Suprapubic skin (tissue), 4 donors: Measurements from ENCODE around the gene ODF2. TPM values are rescaled to one million over a fixed set of nuclear protein-coding genes. Genes with fewer than 3 reads are reported as not detected.
"Not testable (repeated sequence)": the region's sequence is repeated elsewhere in the genome, so short reads cannot be mapped to it uniquely, and the experiment has no call there.

Experiments used
- DNase-seq, 2 donors: peaks; one replicate each; pipeline ENCODE4 v3.0.0-alpha.2; 2019; ENCODE audit warnings: low spot score in 2 of 2
- H3K27ac ChIP-seq: fragments of 200-600 bp; sonication (generic); one replicate; pipeline ENCODE4 v1.5.1; 2019
- H3K27me3 ChIP-seq: fragments of 200-600 bp; sonication (generic); one replicate; pipeline ENCODE4 v1.5.1; 2019
- H3K36me3 ChIP-seq: fragments of 200-600 bp; sonication (generic); one replicate; pipeline ENCODE4 v1.5.1; 2019
- H3K4me1 ChIP-seq: fragments of 200-600 bp; sonication (generic); one replicate; pipeline ENCODE4 v1.5.1; 2019
- H3K4me3 ChIP-seq: fragments of 200-600 bp; sonication (generic); one replicate; pipeline ENCODE4 v1.5.1; 2019; ENCODE audit warnings: mild to moderate bottlenecking
- H3K9me3 ChIP-seq: fragments of 200-600 bp; sonication (generic); one replicate; pipeline ENCODE4 v1.5.1; 2019
- CTCF ChIP-seq, 2 donors: fragments of 200-600 bp in 1 of 2; fragments of 450-650 bp in 1 of 2; sonication (generic) in 1 of 2; IDR thresholded peaks; one replicate each; pipeline ENCODE4 v1.5.1; 2016 to 2019; ENCODE audit warnings: antibody characterized with exemption in 2 of 2, mild to moderate bottlenecking in 1 of 2, moderate library complexity in 1 of 2
- EP300 ChIP-seq: sonication (generic); formaldehyde crosslinking; IDR thresholded peaks from one replicate; pipeline ENCODE4 v1.6.1; 2017; ENCODE audit warnings: antibody characterized with exemption
- POLR2A ChIP-seq, 2 donors: fragments of 450-650 bp; IDR thresholded peaks; one replicate each; pipeline ENCODE4 v1.6.1; 2017; ENCODE audit warnings: antibody characterized with exemption in 2 of 2, mild to moderate bottlenecking in 2 of 2, moderate library complexity in 2 of 2
- POLR2AphosphoS5 ChIP-seq, 3 donors: sonication (generic); formaldehyde crosslinking; IDR thresholded peaks; one replicate each; pipeline ENCODE4 v1.6.1; 2017; ENCODE audit warnings: antibody characterized with exemption in 3 of 3
- WGBS: methylation state at CpG from one replicate; pipeline ENCODE4 v1.1.5; 2018; 5-methylcytosine and 5-hydroxymethylcytosine counted together
- total RNA-seq, 4 donors: library from RNA; depleted of rRNA; stranded (reverse); fragments of >200 nt; gene quantifications; one replicate each; pipeline ENCODE4 v1.1.0, GENCODE V29; 2016

ODF2 gene
- total RNA-seq, 4 donors from 2014 or later: 20.8 to 28.2 (median 24.7) TPM

- TF ChIP-seq POLR2AphosphoS5 (IDR thresholded peaks at IDR 0.05): no peak
- TF ChIP-seq CTCF (IDR thresholded peaks at IDR 0.05): no peak
- no peak for TF ChIP-seq POLR2A (IDR thresholded peaks at IDR 0.05)
- TF ChIP-seq EP300: no peak
- 52% methylated on average over 10 of the region's 11 CpGs for WGBS
- Histone ChIP-seq H3K36me3 (no peaks in the 10 kb centered on the region), H3K4me1 (no peaks in the 10 kb centered on the region), H3K4me3 (no peak overlapping the region), H3K9me3 (no peaks in the 10 kb centered on the region), H3K27ac (no peak overlapping the region), H3K27me3 (peaks cover 11% of the 10 kb centered on the region)
- DNase-seq: no peak
Measured at GRCh38 chr9:128411364-128412119, 44.3 kb upstream of the ODF2 start.

- peaks cover 11% of the 10 kb centered on the region for H3K27me3 ChIP-seq
- no peaks in the 10 kb centered on the region for H3K9me3 ChIP-seq
- no peak overlapping the region for H3K4me3 ChIP-seq
- H3K27ac ChIP-seq: no peak overlapping the region
- peak in 1 of 2 donors; percentile 54 for TF ChIP-seq CTCF (IDR thresholded peaks at IDR 0.05)
- TF ChIP-seq EP300: no peak
- H3K36me3 ChIP-seq: no peaks in the 10 kb centered on the region
- no peak for DNase-seq
- WGBS: 11% methylated on average over 12 of the region's 13 CpGs
- H3K4me1 ChIP-seq: no peaks in the 10 kb centered on the region
Measured at GRCh38 chr9:128412120-128412790, 43.6 kb upstream of the ODF2 start.

- H3K4me3 ChIP-seq, DNase-seq, H3K27ac ChIP-seq, H3K4me1 ChIP-seq, H3K36me3 ChIP-seq, H3K9me3 ChIP-seq: not testable (repeated sequence)
- H3K27me3 ChIP-seq: peaks cover 11% of the 10 kb centered on the region
- 93% methylated on average over 13 of the region's 13 CpGs for WGBS
Measured at GRCh38 chr9:128413728-128414127, 42.1 kb upstream of the ODF2 start.

- Histone ChIP-seq H3K9me3 (no peaks in the 10 kb centered on the region), H3K27ac (no peak overlapping the region), H3K27me3 (peaks cover 11% of the 10 kb centered on the region), H3K4me3 (no peak overlapping the region), H3K4me1 (peaks cover 8% of the 10 kb centered on the region), H3K36me3 (no peaks in the 10 kb centered on the region)
- WGBS: 69% methylated on average over 3 of the region's 3 CpGs
- no peak for DNase-seq
- TF ChIP-seq CTCF (IDR thresholded peaks at IDR 0.05): no peak
- TF ChIP-seq POLR2AphosphoS5 (IDR thresholded peaks at IDR 0.05): no peak
- no peak for TF ChIP-seq EP300
- TF ChIP-seq POLR2A (IDR thresholded peaks at IDR 0.05): no peak
Measured at GRCh38 chr9:128414461-128414860, 41.3 kb upstream of the ODF2 start.

GRCh38 chr9:128415281-128415680, 40.5 kb upstream of the ODF2 start:
- Histone ChIP-seq H3K9me3 (no peaks in the 10 kb centered on the region), H3K4me1 (peaks cover 16% of the 10 kb centered on the region), H3K27me3 (peaks cover 11% of the 10 kb centered on the region), H3K36me3 (no peaks in the 10 kb centered on the region), H3K4me3 (no peak overlapping the region), H3K27ac (no peak overlapping the region)
- TF ChIP-seq EP300: no peak
- no peak for TF ChIP-seq POLR2A (IDR thresholded peaks at IDR 0.05)
- no peak for TF ChIP-seq CTCF (IDR thresholded peaks at IDR 0.05)
- DNase-seq: no peak
- WGBS: 82% methylated on average over 2 of the region's 2 CpGs
